GM12864 (cell line): Measurements from ENCODE around the gene LPAR3.

Experiments used
- DNase-seq: peaks from one replicate; pipeline ENCODE4 v3.0.0-alpha.2; 2011; ENCODE audit warnings: low read depth
- H3K4me3 ChIP-seq: 2 replicates; pipeline ENCODE4 v1.5.1; 2011; ENCODE audit warnings: mild to moderate bottlenecking, low read depth, low read length, control low read depth
- CTCF ChIP-seq: IDR thresholded peaks from 2 replicates; pipeline ENCODE4 v1.5.1; 2011; ENCODE audit warnings: low read depth, mild to moderate bottlenecking, moderate library complexity, low read length, control low read depth, inconsistent platforms; ENCODE audit errors: missing control alignments

Gene LPAR3

GRCh38 chr1:84785271-84786036 lies 107.6 kb downstream of the LPAR3 start:
- DNase-seq, result no peak
- TF ChIP-seq CTCF, result no peak
- H3K4me3 ChIP-seq, result no peak overlapping the region

- no peak for DNase-seq
- no peak for TF ChIP-seq CTCF
- no peak overlapping the region for H3K4me3 ChIP-seq
These were observed 110.1 kb downstream of the LPAR3 start for GRCh38 chr1:84782881-84783280.

- peak; percentile 92 for TF ChIP-seq CTCF
- no peak overlapping the region for H3K4me3 ChIP-seq
- DNase-seq, result peak; percentile 7
These were observed 110.8 kb downstream of the LPAR3 start for GRCh38 chr1:84781946-84782771.

- TF ChIP-seq CTCF, result no peak
- DNase-seq, result no peak
- H3K4me3 ChIP-seq, result no peak overlapping the region
These were observed 112.8 kb downstream of the LPAR3 start for GRCh38 chr1:84780000-84780716.

GRCh38 chr1:84776639-84777038 lies 116.4 kb downstream of the LPAR3 start:
- no peak overlapping the region for H3K4me3 ChIP-seq
- DNase-seq, result no peak
- no peak for TF ChIP-seq CTCF

GRCh38 chr1:84775535-84775920 lies 117.5 kb downstream of the LPAR3 start:
- no peak for TF ChIP-seq CTCF
- no peak overlapping the region for H3K4me3 ChIP-seq
- DNase-seq, result no peak
